Lower leg skin (tissue), 4 donors: ENCODE results near the gene AURKAIP1. TPM values are rescaled to one million over a fixed set of nuclear protein-coding genes. Genes with fewer than 3 reads are reported as not detected.

Experiments used
- DNase-seq, 2 donors: peaks; one replicate each; pipeline ENCODE4 v3.0.0-alpha.2; 2019; ENCODE audit warnings: low spot score in 2 of 2
- H3K4me3 ChIP-seq: fragments of 200-600 bp; sonication (generic); 2 replicates; pipeline ENCODE4 v1.5.1; 2017; ENCODE audit warnings: mild to moderate bottlenecking, low read depth; ENCODE audit not compliant: poor library complexity, severe bottlenecking
- CTCF ChIP-seq, 3 donors: fragments of 450-650 bp; IDR thresholded peaks; one replicate each; pipeline ENCODE4 v1.5.1; 2016; ENCODE audit warnings: antibody characterized with exemption in 3 of 3, mild to moderate bottlenecking in 3 of 3, moderate library complexity in 2 of 3
- POLR2A ChIP-seq, 2 donors: fragments of 450-650 bp; IDR thresholded peaks; one replicate each; pipeline ENCODE4 v1.6.1; 2016 to 2017; ENCODE audit warnings: antibody characterized with exemption in 2 of 2, mild to moderate bottlenecking in 1 of 2, moderate library complexity in 1 of 2
- WGBS, 2 donors: methylation state at CpG; one replicate each; pipeline ENCODE4 v1.1.5; 2018; 5-methylcytosine and 5-hydroxymethylcytosine counted together
- intact Hi-C: fragments of 100-400 bp; cut with DNase I; formaldehyde crosslinking; loops from one replicate; pipeline ENCODE4 v1.15.0; 2023; ENCODE audit warnings: low total_unique reads
- total RNA-seq, 4 donors: library from RNA; depleted of rRNA; stranded (reverse); fragments of >200 nt; gene quantifications; one replicate each; pipeline ENCODE4 v1.1.0, GENCODE V29; 2016

Gene AURKAIP1
- total RNA-seq, 4 donors from 2014 or later: 97.3 to 140 (median 114) TPM

DNA sequence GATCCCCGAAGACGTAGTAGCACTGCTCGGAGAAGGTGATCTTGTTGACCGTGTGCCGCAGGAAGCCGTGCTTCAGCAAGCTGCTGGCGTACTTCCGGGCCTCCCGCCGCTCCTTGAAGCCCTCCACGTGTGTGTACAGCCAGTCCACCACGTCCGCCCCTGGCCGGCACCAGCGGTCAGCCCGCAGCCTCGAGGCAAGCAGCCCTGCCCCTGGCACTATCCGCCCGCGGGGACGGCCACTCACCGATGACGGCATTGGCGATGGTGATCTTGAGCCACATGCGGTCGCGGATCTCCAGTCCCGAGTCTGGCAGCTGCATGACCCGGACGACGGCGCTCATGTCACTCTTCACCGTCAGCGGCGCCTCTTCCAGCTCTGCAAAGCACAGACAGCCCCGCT lies 36.7 kb downstream of the AURKAIP1 start:
- WGBS, 2 donors: 93 to 95% methylated on average over 36 of the region's 36 CpGs
- no peak overlapping the region for H3K4me3 ChIP-seq
- intact Hi-C loops: no loop called here
- no peak for DNase-seq
- no peak for TF ChIP-seq CTCF (IDR thresholded peaks at IDR 0.05)
- no peak for TF ChIP-seq POLR2A (IDR thresholded peaks at IDR 0.05)

DNA sequence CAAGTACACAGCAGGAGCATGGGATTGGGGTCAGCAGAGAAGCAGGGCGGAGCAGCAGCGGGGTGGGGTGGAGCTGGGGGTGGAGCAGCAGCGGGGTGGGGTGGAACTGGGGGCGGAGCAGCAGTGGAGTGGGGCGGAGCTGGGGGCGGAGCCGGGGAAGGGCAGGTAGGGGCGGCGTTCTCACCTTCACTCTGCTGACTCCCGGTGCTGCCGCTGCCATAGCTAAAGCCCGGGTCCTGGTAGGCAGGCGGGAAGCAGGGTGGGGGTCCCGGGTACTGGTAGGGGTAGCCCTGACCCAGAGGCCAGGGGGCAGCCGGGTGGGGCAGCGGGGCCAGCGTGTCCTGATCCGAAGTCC lies 37.2 kb downstream of the AURKAIP1 start:
- DNase-seq: no peak
- TF ChIP-seq CTCF (IDR thresholded peaks at IDR 0.05): no peak
- no peak for TF ChIP-seq POLR2A (IDR thresholded peaks at IDR 0.05)
- intact Hi-C loops: no loop called here
- no peak overlapping the region for H3K4me3 ChIP-seq
- 81 to 86% methylated on average over 17 to 18 of the region's 18 CpGs for whole genome bisulfite sequencing, 2 donors

DNA sequence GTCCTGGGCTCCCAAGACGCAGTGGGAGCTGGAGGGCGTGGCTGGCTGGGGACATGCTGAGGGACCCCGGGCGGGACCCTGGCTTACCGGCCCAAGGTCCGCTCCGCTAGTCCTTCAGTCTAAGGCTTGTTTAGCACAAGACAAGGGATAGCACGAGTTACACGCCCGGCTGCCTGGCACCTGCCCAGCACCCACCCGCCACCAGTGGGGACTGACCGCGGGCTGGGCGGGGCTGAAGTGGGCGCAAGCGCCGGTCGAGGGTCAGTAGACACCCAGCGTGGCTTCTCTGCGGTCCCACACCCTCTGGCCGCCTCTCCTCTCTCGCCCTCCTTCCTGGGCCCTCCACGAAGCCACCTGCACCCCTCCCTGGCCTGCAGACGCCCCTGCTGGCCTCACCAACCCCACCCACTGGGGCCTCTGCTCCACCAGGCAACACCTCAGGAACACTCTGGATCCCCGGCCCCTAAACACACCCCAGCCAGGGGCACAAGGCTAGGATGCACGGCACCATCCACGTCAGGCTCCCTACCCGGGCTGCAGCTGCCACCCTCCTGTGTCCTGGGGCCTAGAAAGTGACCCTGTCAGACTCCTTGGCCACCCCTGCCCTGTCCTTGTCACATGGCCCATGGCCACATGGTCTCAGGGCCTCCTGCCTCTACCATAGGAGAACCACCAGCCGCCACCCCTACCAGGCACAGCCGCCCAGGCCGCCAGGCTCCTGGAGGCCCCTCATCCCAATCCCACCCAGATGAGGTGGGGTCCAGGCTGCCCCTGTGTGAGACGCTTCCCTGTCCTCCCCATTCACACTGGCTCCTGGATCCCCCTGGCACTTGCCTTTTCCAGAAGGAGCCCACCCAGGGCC lies 37.8 kb downstream of the AURKAIP1 start:
- no peak overlapping the region for H3K4me3 ChIP-seq
- TF ChIP-seq POLR2A (IDR thresholded peaks at IDR 0.05): no peak
- no peak for TF ChIP-seq CTCF (IDR thresholded peaks at IDR 0.05)
- DNase-seq: no peak
- 93 to 97% methylated on average over 31 to 32 of the region's 32 CpGs for WGBS, 2 donors
- intact Hi-C loops: no loop called here

- TF ChIP-seq CTCF (IDR thresholded peaks at IDR 0.05) (no peak), POLR2A (IDR thresholded peaks at IDR 0.05) (no peak)
- intact Hi-C loops: no loop called here
- H3K4me3 ChIP-seq: no peak overlapping the region
- 88 to 97% methylated on average over 11 to 20 of the region's 26 CpGs for WGBS, 2 donors
- no peak for DNase-seq
These were observed 38.6 kb downstream of the AURKAIP1 start for GRCh38 chr1:1336446-1336845.

DNA sequence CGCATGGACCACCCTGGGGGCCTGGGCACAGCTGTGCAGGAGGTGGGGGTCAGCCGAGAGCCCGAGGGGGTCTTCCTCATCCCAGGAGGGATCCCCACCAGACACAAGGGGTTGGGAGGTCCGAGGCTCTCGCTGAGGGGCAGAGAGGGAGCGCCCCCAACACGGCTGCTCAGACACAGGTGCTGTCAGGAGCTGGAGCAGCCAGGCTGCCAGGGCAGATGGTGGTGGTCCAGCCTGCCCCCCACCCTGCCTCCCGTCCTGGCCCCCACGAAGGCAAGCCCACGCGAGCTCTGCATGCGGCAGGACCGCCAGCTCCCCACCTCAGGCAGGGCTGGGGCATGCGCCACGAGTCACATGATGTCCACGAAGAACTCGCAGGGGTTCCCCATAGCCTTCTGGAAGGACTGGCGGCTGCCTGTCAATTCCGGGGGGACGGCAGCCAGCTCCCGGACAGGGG lies 39.2 kb downstream of the AURKAIP1 start:
- DNase-seq: no peak
- WGBS, 2 donors: 81 to 88% methylated on average over 6 to 9 of the region's 21 CpGs
- intact Hi-C loops: no loop called here

More for the DNA sequence above, 39.2 kb downstream of the AURKAIP1 start:
- TF ChIP-seq CTCF (IDR thresholded peaks at IDR 0.05) (no peak), POLR2A (IDR thresholded peaks at IDR 0.05) (no peak)
- no peak overlapping the region for H3K4me3 ChIP-seq
